ENCODE results near the gene PHTF2.
"Not testable (repeated sequence)": the region's sequence is repeated elsewhere in the genome, so short reads cannot be mapped to it uniquely, and the experiment has no call there.

PHTF2 gene

DNA sequence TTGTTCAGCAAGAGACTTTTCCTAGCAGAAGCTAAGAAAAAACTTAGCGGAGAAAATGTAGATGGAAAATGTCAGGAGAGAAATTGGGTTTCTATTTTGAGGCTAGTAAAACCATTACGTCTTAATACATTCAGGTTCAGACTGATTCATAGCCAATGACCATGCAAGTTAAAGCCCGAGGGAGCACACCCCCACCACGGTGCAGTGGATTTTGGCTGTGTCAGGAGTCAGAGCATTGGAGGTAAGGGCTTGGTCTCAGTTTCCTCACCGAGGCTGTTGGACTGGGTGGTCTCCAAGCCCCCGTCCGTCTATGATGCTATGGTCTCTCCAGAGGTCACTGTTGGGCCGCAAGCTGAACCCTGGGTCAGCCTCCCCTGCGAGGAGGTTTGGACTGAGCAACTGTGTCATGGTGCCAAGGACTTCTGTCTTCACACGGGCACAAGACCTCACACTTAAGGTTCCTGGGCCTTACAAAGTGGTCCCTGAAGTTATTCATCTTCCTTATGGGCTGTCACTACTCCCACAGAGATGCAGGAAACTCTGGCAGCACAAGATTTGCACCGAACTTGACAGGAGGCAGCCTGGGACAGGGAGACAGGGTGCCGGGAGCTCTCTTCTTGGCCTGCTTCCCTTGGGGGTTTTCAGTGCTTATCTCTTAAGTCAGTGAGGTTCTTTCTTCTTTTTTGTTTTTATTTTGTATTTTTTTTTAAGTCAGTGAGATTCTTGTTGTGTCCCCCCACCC is 186.8 kb downstream of the PHTF2 start:
- DNase-seq (ENCODE audit: low spot score) (no peak), FAIRE-seq (no peak)

DNA sequence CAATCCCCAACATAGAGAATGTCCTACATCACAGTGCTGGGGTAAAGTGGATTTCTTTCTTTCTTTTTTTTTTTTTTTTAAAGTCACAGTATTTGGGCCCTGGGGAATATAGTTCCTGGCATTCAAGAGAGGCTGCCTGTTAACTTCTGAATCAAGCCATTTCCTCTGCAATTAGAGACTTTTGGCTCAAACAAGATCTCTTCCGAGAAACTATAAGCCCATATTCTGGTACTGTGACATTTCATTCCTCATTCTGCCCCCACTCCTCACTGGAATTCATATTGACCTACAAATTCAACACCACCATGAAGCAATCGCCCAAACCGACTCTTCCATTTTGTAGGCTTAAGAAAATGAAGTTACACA is 187.4 kb downstream of the PHTF2 start:
- DNase-seq (ENCODE audit: low spot score) (no peak), FAIRE-seq (no peak)

DNA sequence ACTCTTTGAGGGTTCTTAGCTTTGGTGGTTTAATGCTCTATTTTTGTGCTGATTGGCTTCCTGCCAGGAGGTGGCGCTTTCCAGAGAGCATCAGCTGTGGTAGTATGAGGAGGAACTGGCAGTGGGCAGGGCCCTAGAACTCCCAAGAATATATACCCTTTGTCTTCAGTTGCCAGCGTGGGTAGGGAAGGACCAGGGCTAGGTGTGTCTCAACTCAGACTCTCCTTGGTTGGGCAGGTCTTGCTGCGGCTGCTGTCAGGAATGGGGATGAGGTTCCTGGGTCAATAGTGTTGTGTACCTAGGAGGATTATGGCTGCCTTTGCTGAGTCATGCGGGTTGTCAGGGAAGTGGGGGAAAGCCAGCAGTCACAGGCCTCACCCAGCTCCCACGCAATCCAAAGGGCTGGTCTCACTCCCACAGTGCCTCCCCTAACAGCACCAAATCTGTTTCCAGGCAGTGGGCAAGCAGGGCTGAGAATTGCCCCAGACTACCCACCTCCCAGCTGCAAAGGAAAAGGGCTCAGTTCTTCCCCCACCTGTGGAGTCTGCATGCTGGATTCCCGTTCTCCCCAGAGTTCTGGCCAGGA is 191.5 kb downstream of the PHTF2 start:
- FAIRE-seq = no peak
- no peak for DNase-seq (ENCODE audit: low spot score)

DNA sequence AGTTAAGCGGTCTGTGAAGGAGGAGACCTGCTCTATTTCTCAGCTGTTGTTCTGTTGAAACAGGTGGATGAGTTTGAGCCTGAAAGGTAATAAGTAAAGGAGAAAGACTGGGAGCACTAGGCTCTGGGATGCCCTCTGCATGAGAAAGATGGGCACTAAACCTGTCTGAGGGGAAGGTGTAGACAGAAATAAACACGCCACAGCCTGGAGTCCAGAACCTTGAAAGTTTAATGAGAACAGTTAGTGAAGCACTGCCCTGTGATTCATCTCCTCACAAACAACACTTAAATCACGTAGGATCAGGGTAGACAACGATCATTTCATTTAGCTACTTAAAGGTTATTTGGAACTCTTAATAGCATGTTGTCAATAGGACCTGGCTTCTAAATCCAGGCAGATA is 193.1 kb downstream of the PHTF2 start:
- DNase-seq (ENCODE audit: low spot score) = no peak
- no peak for FAIRE-seq

DNA sequence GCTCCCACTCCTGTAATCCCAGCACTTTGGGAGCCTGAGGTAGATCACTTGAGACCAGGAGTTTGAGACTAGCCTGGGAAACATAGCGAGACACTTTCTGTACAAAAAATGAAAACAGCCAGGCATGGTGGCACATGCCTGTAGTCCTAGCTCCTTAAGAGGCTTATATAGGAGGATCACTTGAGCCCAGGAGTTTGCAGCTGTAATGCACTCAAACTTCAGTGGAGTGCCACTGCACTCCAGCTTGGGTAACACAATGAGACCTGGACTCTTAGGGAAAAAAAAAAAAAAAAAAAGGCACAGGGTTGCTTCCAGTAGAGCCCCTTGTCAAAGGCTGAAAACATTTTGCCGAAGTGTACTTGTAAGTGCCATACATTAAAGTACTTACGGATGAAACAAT is 195.3 kb downstream of the PHTF2 start:
- FAIRE-seq = no peak
- no peak for DNase-seq (ENCODE audit: low spot score)

DNA sequence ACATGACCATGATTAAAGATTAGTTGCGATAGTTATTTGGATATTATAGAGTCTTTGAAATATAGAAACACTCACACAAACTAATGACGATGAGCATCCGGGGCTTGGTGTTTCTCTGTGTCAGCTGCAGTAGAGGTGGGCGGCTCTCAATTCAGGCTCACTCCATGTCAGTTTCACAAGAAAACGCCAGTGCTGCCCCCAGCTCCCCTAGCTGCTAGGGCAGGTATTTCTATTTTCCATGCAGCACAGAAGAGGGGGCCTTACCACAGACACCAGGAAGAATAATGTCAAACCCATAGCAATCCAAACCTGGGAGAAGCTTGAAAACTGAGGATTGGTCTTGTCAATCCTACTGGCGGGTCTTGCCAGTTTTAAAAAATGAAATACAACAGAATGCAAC is 197.1 kb downstream of the PHTF2 start:
- FAIRE-seq = no peak
- DNase-seq (ENCODE audit: low spot score) = no peak

DNA sequence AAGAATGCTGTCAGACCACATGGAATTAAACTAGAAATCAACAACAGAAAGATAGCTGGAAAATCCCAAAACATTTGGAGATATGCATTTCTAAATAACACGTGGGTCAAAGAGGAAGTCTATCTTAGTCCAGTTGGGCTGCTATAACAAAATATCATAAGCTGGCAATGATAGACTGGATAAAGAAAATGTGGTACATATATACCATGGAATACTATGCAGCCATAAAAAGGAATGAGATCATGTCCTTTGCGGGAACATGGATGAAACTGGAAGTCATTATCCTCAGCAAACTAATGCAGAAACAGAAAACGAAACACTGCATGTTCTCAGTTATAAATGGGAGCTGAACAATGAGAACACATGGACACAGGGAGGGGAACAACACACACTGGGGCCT is 200.6 kb downstream of the PHTF2 start:
- FAIRE-seq = not testable (repeated sequence)

DNA sequence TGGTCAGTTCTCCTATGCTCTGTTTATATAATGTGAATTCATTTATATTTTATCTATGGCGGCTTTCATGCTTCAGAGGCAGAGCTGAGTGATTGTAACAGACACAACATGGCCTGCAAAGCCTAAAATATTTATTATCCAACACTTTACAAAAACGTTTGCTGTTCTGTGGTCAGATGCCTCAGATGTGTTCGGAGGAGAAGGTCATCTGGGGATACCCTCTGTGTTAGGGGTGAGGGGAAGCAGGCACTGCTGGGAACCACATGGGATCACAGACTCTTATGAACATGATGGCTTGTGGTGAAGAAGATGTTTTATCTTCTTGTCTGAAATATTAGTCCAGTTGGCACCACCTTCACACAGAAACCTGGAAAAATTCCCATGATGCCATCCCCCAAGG is 203.4 kb downstream of the PHTF2 start:
- DNase-seq (ENCODE audit: low spot score) = no peak
- no peak for FAIRE-seq

More for the DNA sequence above, 200.6 kb downstream of the PHTF2 start:
- not testable (repeated sequence) for DNase-seq (ENCODE audit: low spot score)

DNA sequence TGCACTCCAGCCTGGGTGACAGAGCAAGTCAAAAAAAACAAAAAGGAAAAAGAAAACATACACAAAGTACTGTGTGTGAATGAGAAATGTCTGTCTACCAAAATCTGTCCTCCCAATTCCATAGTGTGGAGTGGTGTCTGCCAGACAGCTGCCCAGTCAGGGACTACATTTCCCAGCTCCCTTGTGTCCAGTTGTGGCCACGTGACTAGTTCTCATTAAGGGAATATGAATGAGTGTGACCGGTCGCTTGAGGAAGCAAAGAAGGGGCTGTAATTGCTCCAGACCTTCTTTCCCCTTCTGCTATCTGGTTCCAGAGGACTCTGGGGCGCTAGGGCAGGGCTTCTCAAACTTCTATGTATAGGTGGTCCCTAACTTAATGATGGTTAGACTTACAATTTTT is 204.1 kb downstream of the PHTF2 start:
- DNase-seq (ENCODE audit: low spot score) (no peak), FAIRE-seq (no peak)

DNA sequence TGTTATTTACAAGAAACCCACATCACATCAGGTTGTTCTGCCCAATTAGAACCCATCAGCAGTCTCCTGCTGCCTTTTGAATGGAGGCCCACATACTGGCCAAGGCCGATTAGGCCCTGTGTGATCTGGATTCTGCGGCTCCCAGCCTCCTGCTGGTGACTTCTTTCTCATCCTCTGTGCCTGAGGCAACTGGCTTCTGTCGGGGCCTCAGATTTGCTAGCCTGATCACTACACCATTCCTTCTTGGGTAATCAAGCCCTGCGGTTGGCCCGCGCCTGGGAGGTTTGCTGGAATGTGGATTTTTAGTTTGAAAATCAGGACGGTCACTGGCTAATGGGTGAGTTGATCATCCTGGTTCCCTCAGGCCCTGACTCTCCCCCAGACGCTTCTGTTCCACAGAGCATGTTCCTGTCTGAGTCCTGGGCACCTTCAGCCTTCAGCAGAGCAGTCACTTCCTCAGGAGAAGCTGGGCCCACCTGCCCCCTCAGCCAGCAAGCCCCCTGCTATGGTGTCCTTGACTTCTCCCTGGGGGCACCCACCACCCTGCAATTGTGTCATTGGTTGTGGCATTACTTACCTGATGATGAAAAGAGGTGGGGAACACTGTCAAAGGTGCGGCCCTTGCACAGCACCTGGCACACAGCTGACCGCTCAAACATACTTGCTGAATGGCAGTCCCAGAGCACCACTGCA is 207.6 kb downstream of the PHTF2 start:
- no peak for FAIRE-seq

More for the DNA sequence above, 207.6 kb downstream of the PHTF2 start:
- no peak for DNase-seq (ENCODE audit: low spot score)
